ENCODE data around the gene DNAH12.
"Not testable (repeated sequence)": the region's sequence is repeated elsewhere in the genome, so short reads cannot be mapped to it uniquely, and the experiment has no call there.

The DNAH12 gene

DNA sequence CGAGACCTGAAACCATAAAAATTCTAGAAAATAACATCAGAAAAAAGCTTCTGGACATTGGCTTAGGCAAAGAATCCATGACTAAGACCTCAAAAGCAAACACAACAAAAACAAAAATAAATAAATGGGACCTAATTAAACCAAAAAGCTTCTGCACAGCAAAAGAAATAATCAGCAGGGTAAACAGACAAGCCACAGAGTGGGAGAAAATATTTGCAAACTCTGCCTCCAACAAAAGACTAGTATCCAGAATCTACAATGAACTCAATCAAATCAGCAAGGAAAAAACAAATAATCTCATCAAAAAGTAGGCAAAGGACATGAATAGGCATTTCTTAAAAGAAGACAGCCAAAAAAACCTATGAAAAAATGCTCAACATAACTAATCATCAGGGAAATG, 59.6 kb downstream of the DNAH12 start:
- H3K27me3 Mint-ChIP-seq (ENCODE audit: low read depth) = peaks cover 20% of the 10 kb centered on the region
- H3K36me3 Mint-ChIP-seq (ENCODE audit: low read depth) = no peaks in the 10 kb centered on the region
- no peak overlapping the region for H3K4me3 Mint-ChIP-seq
- H3K9me3 Mint-ChIP-seq = no peaks in the 10 kb centered on the region
- H3K4me1 Mint-ChIP-seq (ENCODE audit: low read depth) = no peaks in the 10 kb centered on the region
- DNase-seq (ENCODE audit: low spot score) = no peak
- H3K27ac Mint-ChIP-seq = no peak overlapping the region

DNA sequence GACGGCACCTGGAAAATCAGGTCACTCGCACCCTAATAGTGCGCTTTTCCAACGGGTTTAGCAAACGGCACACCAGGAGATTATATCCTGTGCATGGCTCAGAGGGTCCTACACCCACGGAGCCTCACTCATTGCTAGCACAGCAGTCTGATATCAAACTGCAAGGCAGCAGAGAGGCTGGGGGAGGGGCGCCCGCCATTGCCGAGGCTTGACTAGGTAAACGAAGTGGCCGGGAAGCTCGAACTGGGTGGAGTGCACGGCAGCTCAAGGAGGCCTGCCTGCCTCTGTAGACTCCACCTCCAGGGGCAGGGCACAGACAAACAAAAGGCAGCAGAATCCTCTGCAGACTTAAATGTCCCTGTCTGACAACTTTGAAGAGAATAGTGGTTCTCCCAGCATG, 67.0 kb downstream of the DNAH12 start:
- DNase-seq (ENCODE audit: low spot score); H3K4me3 Mint-ChIP-seq; H3K9me3 Mint-ChIP-seq; H3K36me3 Mint-ChIP-seq (ENCODE audit: low read depth); H3K27me3 Mint-ChIP-seq (ENCODE audit: low read depth); H3K4me1 Mint-ChIP-seq (ENCODE audit: low read depth); H3K27ac Mint-ChIP-seq: not testable (repeated sequence)

DNA sequence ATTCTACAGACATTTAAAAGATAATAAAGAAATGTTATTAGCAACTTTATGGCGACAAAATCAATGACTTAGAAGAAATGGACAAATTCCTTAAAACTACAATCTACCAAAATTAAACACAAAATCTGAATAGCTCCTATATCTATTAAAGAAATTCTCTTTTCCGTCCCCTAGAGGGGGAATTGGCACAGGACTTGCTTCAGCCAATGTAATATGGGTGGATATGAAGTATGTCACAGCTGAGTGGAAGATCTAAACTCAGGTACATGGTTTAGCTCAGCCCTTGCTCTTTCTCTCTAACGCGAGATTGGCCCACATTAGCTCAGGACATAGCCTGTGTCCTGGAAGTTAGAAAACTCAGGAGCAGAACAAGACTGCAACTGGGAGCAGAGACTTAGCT, 79.3 kb downstream of the DNAH12 start:
- H3K27me3 Mint-ChIP-seq (ENCODE audit: low read depth) = peaks cover 17% of the 10 kb centered on the region
- no peak overlapping the region for H3K27ac Mint-ChIP-seq
- no peaks in the 10 kb centered on the region for H3K9me3 Mint-ChIP-seq
- no peak overlapping the region for H3K4me3 Mint-ChIP-seq
- H3K36me3 Mint-ChIP-seq (ENCODE audit: low read depth) = no peaks in the 10 kb centered on the region
- no peak for DNase-seq (ENCODE audit: low spot score)
- no peaks in the 10 kb centered on the region for H3K4me1 Mint-ChIP-seq (ENCODE audit: low read depth)

DNA sequence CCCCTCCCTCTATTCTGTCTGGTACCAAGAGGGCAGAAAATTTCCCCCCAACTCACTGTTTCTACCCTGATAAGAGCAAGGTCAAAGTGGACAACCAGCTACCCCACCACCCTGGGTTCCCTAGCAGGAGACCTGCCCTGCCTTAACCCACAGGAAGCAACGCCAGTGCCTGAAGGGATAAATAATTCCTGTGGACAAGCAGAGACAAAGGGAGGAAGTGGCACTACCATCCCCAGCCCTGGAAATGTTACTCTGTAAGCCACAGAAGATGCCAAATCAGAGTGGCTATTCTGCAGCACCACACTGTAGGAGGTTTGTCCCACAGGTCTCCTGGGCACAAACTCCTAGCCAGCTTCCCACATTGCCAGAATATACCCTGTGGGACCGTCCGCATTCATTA, 80.1 kb downstream of the DNAH12 start:
- no peaks in the 10 kb centered on the region for H3K36me3 Mint-ChIP-seq (ENCODE audit: low read depth)
- H3K27me3 Mint-ChIP-seq (ENCODE audit: low read depth) = peaks cover 21% of the 10 kb centered on the region
- H3K9me3 Mint-ChIP-seq = no peaks in the 10 kb centered on the region
- no peak for DNase-seq (ENCODE audit: low spot score)
- H3K4me3 Mint-ChIP-seq = no peak overlapping the region
- no peak overlapping the region for H3K27ac Mint-ChIP-seq
- no peaks in the 10 kb centered on the region for H3K4me1 Mint-ChIP-seq (ENCODE audit: low read depth)

DNA sequence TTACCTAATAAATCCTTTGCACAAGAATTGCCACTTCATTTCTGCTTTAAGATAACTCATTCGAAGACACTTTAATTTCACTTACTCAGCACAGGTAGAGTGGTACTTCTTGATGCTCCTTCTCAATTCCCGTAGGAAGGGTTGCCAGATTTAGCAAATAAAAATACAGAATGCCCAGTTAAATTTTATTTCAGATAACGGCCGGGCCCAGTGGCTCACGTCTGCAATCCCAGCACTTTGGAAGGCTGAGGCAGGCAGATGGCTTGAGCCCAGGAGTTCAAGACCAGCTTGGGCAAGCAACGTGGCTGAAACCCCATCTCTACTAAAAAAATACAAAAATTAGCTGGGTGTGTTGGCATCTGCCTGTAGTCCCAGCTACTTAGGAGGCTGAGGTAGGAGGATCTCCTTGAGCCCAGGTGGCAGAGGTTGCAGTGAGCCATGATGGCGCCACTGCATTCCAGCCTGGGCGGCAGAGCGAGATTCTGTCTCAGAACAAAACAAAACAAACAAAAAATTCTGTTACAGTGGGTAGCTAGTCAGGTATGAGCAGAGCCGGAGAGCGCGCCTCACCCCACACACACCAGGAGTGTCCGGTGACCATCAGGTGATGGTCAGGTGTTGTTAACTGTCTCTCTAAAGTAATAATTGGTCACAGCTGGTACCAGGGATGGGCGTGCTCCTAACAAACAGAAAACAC, 92.8 kb downstream of the DNAH12 start:
- H3K27me3 Mint-ChIP-seq (ENCODE audit: low read depth) = peaks cover 6% of the 10 kb centered on the region
- no peak for DNase-seq (ENCODE audit: low spot score)
- H3K36me3 Mint-ChIP-seq (ENCODE audit: low read depth) = no peaks in the 10 kb centered on the region
- no peak overlapping the region for H3K27ac Mint-ChIP-seq
- H3K4me3 Mint-ChIP-seq = no peak overlapping the region
- no peaks in the 10 kb centered on the region for H3K9me3 Mint-ChIP-seq
- no peaks in the 10 kb centered on the region for H3K4me1 Mint-ChIP-seq (ENCODE audit: low read depth)

DNA sequence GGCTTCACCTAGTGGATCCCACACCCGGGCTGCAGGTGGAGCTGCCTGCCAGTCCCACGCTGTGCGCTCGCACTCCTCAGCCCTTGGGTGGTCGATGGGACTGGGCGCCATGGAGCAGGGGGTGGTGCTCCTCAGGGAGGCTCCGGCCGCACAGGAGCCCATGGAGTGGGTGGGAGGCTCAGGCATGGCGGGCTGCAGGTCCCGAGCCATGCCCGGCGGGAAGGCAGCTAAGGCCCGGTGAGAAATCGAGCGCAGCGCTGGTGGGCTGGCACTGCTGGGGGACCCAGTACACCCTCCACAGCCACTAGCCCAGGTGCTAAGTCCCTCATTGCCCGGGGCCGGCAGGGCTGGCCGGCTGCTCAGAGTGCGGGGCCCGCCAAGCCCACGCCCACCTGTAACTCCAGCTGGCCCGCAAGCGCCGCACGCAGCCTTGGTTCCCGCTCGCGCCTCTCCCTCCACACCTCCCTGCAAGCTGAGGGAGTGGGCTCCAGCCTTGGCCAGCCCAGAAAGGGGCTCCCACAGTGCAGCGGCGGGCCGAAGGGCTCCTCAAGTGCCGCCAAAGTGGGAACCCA, 94.8 kb downstream of the DNAH12 start:
- not testable (repeated sequence) for H3K27ac Mint-ChIP-seq; H3K9me3 Mint-ChIP-seq; DNase-seq (ENCODE audit: low spot score); H3K4me1 Mint-ChIP-seq (ENCODE audit: low read depth); H3K36me3 Mint-ChIP-seq (ENCODE audit: low read depth); H3K27me3 Mint-ChIP-seq (ENCODE audit: low read depth); H3K4me3 Mint-ChIP-seq

DNA sequence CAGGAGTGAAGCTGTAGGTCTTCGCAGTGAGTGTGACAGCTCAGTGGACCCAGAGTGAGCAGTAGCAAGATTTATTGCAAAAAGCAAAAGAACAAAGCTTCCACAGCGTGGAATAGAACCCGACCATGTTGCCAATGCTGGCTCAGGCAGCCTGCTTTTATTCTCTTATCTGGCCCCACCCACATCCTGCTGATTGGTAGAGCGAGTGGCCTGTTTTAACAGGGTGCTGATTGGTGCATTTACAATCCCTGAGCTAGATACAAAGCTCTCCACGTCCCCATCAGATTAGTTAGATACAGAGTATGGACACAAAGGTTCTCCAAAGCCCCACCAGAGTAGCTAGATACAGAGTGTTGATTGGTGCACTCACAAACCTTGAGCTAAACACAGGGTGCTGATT, 95.7 kb downstream of the DNAH12 start:
- H3K4me3 Mint-ChIP-seq; H3K4me1 Mint-ChIP-seq (ENCODE audit: low read depth); H3K27me3 Mint-ChIP-seq (ENCODE audit: low read depth): not testable (repeated sequence)

DNA sequence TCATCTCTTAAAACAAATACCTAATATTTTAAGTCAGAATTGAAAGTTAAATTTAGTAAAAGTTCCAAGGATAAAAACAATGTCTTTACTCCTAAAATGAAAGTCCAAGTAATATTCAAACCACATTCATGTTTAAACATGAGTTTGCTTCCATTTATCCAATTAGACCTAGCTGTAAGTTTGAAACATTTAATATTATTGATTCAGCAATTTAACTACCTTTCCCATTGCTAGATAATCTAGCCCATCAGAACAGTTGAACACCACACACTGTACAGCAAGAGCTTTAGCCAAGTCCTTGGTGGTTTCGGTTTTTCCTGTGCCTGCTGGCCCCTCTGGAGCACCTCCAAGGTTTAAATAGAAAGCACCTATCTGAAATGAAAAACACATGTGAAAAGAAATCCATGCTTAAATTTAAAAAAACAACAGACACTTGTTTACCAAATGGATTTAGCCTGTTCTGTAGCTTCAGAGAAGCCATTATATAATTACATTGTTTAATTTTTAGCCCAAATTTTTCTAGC, 97.8 kb downstream of the DNAH12 start:
- peaks cover 8% of the 10 kb centered on the region for H3K27me3 Mint-ChIP-seq (ENCODE audit: low read depth)
- no peak overlapping the region for H3K27ac Mint-ChIP-seq
- H3K4me1 Mint-ChIP-seq (ENCODE audit: low read depth) = no peaks in the 10 kb centered on the region
- H3K36me3 Mint-ChIP-seq (ENCODE audit: low read depth) = no peaks in the 10 kb centered on the region
- H3K9me3 Mint-ChIP-seq = no peaks in the 10 kb centered on the region
- H3K4me3 Mint-ChIP-seq = no peak overlapping the region
- DNase-seq (ENCODE audit: low spot score) = no peak

More for the DNA sequence above, 95.7 kb downstream of the DNAH12 start:
- not testable (repeated sequence) for H3K9me3 Mint-ChIP-seq; H3K36me3 Mint-ChIP-seq (ENCODE audit: low read depth); H3K27ac Mint-ChIP-seq; DNase-seq (ENCODE audit: low spot score)

DNA sequence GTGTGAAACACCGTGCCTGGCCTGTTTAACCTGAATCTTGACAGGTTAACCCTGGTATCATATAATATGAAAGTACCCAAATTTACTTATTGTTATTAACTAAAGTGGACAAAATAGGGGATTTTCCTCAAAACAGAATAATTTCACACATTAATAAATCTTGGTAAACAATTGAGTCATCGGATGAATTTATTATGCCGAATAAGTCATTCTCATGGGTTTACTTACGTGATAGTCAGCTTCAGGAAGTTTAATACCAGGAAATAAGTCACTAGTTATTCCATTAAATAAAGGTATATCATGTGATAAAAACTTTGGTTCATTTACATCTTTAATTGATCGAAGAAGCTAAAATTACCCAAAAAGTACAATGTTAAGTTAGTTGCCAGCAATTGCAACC, 99.7 kb downstream of the DNAH12 start:
- no peaks in the 10 kb centered on the region for H3K36me3 Mint-ChIP-seq (ENCODE audit: low read depth)
- peaks cover 20% of the 10 kb centered on the region for H3K27me3 Mint-ChIP-seq (ENCODE audit: low read depth)
- H3K4me1 Mint-ChIP-seq (ENCODE audit: low read depth) = no peaks in the 10 kb centered on the region
- DNase-seq (ENCODE audit: low spot score) = no peak
- no peak overlapping the region for H3K27ac Mint-ChIP-seq
- no peak overlapping the region for H3K4me3 Mint-ChIP-seq
- no peaks in the 10 kb centered on the region for H3K9me3 Mint-ChIP-seq

DNA sequence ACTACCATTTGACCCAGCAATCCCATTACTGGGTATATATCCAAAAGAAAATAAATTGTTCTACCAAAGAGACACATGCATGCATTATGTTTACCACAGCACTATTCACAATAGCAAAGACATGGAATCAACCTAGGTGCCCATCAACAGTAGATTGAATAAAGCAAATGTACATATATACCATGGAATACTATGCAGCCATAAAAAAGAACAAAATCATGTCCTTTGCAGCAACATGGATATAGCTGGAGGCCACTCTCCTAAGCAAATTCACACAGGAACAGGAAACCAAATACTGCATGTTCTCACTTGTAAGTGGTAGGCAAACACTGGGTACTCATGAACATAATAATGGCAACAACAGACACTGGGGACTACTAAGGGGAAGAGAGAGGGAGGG, 104.0 kb downstream of the DNAH12 start:
- not testable (repeated sequence) for H3K36me3 Mint-ChIP-seq (ENCODE audit: low read depth); H3K9me3 Mint-ChIP-seq; H3K4me1 Mint-ChIP-seq (ENCODE audit: low read depth); DNase-seq (ENCODE audit: low spot score); H3K27ac Mint-ChIP-seq; H3K4me3 Mint-ChIP-seq
- peaks cover 22% of the 10 kb centered on the region for H3K27me3 Mint-ChIP-seq (ENCODE audit: low read depth)

DNA sequence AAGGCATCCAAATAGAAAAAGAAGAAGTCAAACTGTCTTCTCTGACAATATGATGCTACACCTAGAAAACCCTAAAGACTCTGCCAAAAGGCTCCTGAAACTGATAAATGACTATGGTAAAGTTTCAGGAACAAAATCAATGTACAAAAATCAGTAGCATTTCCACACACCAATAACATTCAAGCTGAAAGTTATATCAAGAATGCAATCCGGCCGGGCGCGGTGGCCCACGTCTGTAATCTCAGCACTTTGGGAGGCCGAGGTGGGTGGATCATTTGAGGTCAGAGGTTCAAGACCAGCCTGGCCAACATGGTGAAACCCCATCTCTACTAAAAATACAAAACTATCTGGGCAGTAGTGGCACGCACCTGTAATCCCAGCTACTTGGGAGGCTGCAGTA, 105.7 kb downstream of the DNAH12 start:
- not testable (repeated sequence) for H3K9me3 Mint-ChIP-seq; H3K4me1 Mint-ChIP-seq (ENCODE audit: low read depth); DNase-seq (ENCODE audit: low spot score); H3K27ac Mint-ChIP-seq; H3K4me3 Mint-ChIP-seq; H3K36me3 Mint-ChIP-seq (ENCODE audit: low read depth)
- peaks cover 24% of the 10 kb centered on the region for H3K27me3 Mint-ChIP-seq (ENCODE audit: low read depth)

DNA sequence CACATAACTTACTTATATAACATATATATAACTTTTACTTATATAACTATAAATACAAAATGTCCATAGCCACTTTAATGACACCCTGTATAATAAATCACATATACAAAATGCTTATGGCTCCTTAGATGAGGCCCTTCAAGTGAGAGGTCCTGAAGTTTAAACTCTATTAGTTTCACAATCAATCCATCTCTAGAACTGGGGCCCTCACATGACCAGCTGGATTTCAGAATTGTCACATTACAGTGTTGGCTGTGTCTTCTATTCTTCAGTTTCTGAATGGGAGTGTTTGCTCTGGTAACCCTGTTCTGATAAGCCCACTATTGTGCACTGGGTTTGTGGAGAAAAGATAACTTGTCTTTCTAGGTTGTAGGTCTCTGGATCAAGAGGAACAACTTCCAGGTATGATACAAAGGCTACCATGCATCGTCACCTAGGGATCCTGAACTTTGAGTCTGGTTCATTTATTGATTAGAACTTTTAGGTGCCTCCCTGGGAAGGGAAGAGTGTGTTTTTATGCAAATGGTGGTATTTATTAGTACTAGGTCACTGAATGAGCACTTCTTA, 107.9 kb downstream of the DNAH12 start:
- no peaks in the 10 kb centered on the region for H3K4me1 Mint-ChIP-seq (ENCODE audit: low read depth)
- no peak for DNase-seq (ENCODE audit: low spot score)
- no peaks in the 10 kb centered on the region for H3K9me3 Mint-ChIP-seq
- no peak overlapping the region for H3K27ac Mint-ChIP-seq
- peaks cover 18% of the 10 kb centered on the region for H3K27me3 Mint-ChIP-seq (ENCODE audit: low read depth)
- no peaks in the 10 kb centered on the region for H3K36me3 Mint-ChIP-seq (ENCODE audit: low read depth)
- no peak overlapping the region for H3K4me3 Mint-ChIP-seq

DNA sequence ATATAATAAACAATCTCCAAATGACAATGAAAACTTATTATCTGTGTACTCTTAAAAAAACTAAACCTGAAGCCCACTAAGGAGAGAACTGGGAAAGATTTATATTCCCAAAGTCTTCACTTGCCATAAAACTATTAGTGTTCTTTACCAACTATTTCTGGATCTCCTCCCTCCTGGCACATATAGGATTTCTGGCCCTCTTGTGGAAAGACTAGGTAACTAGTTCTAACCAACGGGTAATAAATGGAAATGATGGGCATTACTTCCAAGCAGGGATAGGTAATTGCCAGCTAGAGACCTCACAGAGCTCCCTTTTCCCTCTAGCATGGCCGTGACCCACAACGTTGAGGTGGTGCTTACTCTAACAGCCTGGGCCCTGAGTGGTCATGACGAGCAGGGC, 110.1 kb downstream of the DNAH12 start:
- no peaks in the 10 kb centered on the region for H3K9me3 Mint-ChIP-seq
- no peak overlapping the region for H3K27ac Mint-ChIP-seq
- DNase-seq (ENCODE audit: low spot score) = no peak
- H3K27me3 Mint-ChIP-seq (ENCODE audit: low read depth) = peaks cover 8% of the 10 kb centered on the region
- H3K36me3 Mint-ChIP-seq (ENCODE audit: low read depth) = no peaks in the 10 kb centered on the region
- no peak overlapping the region for H3K4me3 Mint-ChIP-seq
- no peaks in the 10 kb centered on the region for H3K4me1 Mint-ChIP-seq (ENCODE audit: low read depth)

DNA sequence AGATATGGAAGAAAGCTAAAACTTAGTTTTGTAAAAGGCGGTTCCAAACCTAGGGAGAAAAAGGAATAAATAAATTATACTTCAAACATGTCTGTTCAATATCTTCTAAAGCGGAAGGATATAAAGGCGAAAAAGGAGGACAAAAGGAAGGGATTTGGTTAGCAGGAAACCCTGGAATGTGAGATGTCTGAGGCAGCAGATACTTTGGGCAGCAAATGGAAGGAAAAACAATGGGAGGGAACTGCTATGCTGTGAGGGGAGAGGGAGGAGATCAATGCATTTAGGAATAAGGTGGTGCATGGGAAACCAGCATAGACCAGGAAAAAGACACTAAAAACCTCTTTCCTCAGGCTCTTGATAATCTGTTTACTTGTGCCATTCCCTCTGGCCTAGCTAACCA, 120.8 kb downstream of the DNAH12 start:
- Mint-ChIP-seq H3K9me3 (no peaks in the 10 kb centered on the region), H3K4me3 (no peak overlapping the region), H3K27ac (no peak overlapping the region), H3K36me3 (ENCODE audit: low read depth) (no peaks in the 10 kb centered on the region), H3K27me3 (ENCODE audit: low read depth) (peaks cover 13% of the 10 kb centered on the region), H3K4me1 (ENCODE audit: low read depth) (no peaks in the 10 kb centered on the region)
- DNase-seq (ENCODE audit: low spot score) = no peak

DNA sequence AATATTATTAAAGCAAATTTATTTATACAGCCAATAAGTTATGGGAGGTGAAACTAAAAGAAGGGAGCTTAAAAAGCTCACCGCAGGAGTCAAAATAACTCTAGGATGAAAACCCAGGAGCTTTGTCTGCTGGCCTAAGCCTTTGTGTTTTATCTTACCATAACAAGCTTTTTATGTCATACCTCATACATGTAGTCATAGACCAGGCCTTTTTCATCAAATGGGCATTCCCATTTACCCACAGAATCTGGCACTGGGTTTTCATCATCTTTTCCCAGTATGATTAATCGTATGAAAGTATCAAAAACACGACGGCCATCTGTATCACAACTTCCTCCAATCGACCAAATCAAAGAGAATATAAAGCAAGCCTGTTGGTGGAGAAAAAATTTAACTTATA, 122.8 kb downstream of the DNAH12 start:
- Mint-ChIP-seq H3K4me3 (no peak overlapping the region), H3K27me3 (ENCODE audit: low read depth) (peaks cover 12% of the 10 kb centered on the region), H3K4me1 (ENCODE audit: low read depth) (no peaks in the 10 kb centered on the region), H3K27ac (no peak overlapping the region), H3K36me3 (ENCODE audit: low read depth) (no peaks in the 10 kb centered on the region), H3K9me3 (no peaks in the 10 kb centered on the region)
- DNase-seq (ENCODE audit: low spot score) = no peak

Data from T-helper 2 cell treated with Interferon-gamma antibody and Interleukin-4, amounts not matched to agents 5 μg/mL and 100 μg/mL, for 36 hours (primary cell).